Fibroblast of skin of back (primary cell): ENCODE data around the gene NR3C1.

Experiments
- DNase-seq: peaks from one replicate; pipeline ENCODE4 v3.0.0-alpha.2; 2013

Gene NR3C1

DNA sequence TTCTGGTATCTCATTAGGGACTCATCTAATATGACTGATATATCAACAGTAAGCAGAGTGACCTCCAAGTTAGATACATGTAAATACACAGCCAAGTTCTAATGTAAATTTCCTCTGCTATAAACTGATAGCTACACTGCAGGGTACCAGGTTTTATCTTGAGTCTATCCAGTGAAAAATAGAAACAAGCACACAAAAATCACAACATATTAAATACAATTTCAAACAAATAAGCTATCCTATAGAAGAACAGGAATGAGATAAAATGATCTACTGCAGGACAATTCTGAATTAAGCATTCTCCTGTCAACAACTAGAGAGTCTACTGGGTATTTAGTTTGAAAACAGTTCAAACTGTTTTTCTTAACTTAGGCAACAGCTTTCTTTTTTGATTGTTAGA is 42.7 kb downstream of the NR3C1 start:
- no peak for DNase-seq

DNA sequence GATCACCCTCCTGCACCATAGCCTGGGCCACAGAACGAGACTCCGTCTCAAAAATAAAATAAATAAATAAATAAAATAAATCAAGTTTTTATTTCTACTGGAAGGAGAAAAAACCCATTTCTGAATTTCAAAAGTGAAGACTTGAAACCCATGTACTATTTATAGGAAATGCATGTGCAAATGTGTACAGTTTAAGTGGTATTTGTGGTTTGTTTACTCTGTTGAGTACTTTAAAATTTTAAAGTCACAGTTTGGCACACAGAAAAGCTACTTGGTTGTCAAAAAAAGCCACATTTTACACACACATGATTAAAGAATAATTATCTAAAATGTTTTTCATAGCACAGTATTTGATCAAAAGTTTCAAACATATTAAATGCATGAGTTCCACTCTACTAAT is 43.6 kb downstream of the NR3C1 start:
- no peak for DNase-seq

GRCh38 chr5:143356855-143357583 is 46.5 kb downstream of the NR3C1 start:
- DNase-seq = no peak

DNA sequence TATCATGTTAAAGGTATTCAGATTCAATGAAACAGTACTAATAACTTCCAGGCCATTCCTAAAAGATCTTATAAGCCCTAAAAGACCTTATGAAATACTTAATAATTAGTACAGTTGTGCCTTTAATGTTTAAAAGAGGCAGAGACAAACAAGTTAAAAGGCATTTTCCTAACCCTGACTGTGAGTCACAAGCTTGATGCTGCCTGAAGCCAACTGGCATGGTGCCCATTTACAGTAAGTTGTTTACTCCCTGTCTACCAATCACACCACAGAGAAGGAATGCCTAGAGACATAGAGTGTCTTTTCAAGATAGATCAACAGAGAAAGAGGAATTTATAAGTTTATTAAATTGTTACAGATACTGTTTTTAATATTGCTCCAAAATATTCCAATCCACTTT is 47.8 kb downstream of the NR3C1 start:
- DNase-seq = peak; percentile 89

DNA sequence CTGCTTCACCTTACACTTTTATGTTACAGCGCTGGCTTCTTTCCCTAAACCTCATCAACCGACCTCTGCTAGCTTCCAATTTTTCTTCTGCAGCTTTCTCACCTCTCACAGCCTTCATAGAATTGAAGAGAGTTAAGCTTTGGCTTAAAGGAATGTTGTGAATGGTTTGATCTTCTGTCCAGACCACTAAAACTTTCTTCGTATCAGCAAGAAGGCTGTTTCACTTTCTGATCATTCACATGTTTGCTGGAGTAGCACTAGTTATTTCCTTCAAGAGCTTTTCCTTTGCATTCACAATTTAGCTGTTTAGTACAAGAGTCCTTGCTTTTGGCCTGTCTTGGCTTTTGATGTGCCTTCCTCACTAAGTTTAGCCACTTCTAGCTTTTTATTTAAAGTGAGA is 49.5 kb downstream of the NR3C1 start:
- no peak for DNase-seq

DNA sequence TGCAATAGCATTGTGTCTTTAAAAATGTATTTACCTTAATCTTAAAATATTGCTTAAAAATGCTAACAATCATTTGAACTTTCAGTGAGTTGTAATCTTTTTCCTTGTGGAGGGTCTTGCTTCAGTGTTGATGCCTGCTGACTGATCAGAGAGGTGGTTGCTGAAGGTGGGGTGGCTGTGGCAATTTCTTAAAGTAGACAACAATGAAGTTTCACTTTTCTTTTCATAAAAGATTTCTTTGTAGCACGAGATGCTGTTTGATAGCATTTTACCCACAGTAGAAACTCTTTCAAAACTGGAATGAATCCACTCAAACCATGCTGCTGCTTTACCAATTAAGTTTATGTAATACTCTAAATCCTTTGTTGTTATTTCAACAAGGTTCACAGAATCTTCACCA is 50.8 kb downstream of the NR3C1 start:
- no peak for DNase-seq

- DNase-seq = peak; percentile 87
These were observed 52.5 kb downstream of the NR3C1 start for GRCh38 chr5:143350751-143351602.

- DNase-seq = no peak
These were observed 53.1 kb downstream of the NR3C1 start for GRCh38 chr5:143350341-143350740.

GRCh38 chr5:143349177-143349576 is 54.3 kb downstream of the NR3C1 start:
- DNase-seq = peak; percentile 25

- no peak for DNase-seq
These were observed 55.7 kb downstream of the NR3C1 start for GRCh38 chr5:143347698-143348344.

- DNase-seq = no peak
These were observed 56.4 kb downstream of the NR3C1 start for GRCh38 chr5:143347046-143347445.

- DNase-seq = no peak
These were observed 57.6 kb downstream of the NR3C1 start for GRCh38 chr5:143345671-143346440.

GRCh38 chr5:143343042-143343441 is 60.4 kb downstream of the NR3C1 start:
- no peak for DNase-seq

- DNase-seq = no peak
These were observed 60.9 kb downstream of the NR3C1 start for GRCh38 chr5:143342607-143343006.

DNA sequence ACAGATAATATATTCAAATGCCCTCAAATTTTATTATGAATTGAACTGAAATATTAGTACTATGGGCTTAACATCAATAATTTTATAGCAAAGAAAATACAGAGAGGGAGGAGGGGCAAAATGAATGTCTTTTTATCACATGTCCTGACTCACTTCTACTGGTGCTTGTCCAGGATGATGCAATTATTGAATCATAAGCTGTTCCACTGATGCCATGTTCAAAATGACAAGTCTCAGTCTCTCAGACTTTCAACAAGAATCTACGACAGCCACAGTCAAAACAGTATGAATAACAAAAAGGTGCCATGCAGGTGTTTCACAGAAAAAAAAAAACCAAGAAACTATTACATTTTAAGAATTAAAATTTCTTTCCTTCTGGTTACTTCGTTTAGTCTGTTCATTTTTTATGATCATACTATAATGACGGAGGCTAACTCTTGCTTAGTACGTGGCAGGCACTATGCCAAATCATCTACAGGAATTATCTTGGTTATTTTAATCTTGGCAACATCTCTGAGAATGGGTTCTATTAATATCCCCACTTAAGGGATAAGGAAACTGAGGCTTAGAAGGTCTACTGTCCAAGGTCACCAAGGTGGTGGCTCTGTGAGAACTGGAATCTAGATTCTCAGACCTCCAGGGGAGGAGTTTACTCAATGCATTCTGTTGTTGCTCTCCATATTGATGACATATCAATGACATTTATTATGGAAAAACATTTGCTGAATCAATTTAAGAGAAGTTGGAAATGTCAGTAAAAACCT is 61.5 kb downstream of the NR3C1 start:
- DNase-seq = peak; percentile 74

GRCh38 chr5:143340891-143341685 is 62.4 kb downstream of the NR3C1 start:
- no peak for DNase-seq

DNA sequence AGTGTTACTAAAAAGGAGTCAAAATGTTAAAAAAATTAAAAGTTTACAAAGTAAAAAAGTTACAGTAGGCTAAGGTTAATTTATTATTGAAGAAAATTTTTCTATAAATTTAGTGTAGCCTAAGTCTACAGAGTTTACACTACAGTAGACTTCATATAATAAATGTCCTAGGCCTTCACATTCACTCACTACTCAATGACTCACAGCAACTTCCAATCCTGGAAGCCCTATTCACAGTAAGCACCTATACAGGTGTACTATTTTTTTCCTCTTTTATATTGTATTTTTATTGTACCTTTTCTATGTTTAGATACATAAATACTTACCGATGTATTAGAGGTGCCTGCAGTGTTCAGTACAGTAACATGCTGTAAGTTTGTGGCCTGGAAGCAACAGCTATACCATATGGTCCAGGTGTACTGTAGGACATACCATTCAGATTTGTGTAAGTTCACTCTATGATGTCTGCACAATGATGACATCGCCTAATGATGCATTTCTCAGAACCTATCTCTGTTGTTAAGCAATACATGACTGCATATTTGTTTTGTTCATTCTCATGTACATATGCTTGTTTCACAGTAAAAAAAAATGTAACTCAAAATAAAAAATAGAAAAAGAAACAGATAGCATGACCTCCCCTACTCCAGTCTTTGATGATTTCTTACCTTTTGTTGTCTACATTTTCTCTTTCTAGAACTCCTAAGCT is 64.7 kb downstream of the NR3C1 start:
- DNase-seq = no peak

DNA sequence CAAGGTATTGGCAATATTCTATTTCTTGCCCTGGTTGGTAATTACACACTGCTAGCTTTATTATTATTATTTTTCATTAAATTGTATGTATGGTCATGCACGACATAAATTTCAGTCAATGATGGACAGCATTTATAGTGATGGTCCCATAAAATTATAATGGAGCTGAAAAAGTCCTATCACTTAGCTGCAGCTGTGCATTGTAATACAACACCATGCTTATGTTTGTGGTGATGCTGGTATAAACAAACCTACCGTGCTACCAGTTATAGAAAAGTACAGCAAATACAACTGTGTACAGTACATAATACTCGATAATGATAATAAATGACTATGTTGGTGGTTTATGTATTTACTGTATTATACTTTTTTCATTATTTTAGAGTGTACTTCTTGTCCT is 65.5 kb downstream of the NR3C1 start:
- no peak for DNase-seq

DNA sequence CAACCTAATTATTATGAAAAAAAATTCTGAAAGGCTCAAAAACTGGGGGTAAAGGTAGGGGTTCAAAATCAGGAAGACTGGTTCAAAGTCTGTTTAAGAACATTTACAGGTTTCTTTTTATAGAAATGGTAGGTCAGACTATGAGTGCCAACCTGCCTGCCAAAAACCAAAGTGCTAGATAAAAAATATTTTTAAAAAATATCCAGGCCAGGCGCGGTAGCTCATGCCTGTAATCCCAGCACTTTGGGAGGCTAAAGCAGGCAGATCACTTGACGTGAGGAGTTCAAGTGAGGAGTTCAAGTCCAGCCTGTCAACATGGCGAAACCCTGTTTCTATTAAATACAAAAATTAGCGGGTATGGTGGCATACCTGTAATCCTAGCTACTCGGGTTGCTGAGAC is 67.0 kb downstream of the NR3C1 start:
- DNase-seq = no peak

- no peak for DNase-seq
These were observed 68.6 kb downstream of the NR3C1 start for GRCh38 chr5:143334903-143335302.
